ENCODE results near the gene SSH3.

SSH3 gene

GRCh38 chr11:67303132-67303834, at the start of gene SSH3:
Gene SSH3 (plus strand): TSS chr11:67303530. CDS start chr11:67303626, 96 bp downstream.
- no peak for DNase-seq (ENCODE audit: extremely low read depth, low read depth)
- H3K4me3 ChIP-seq (replicated peaks; ENCODE audit: low read depth, low read length), result peak within 1 kb of the TSS; percentile 64
- no peak for TF ChIP-seq CTCF (IDR thresholded peaks at IDR 0.05; ENCODE audit: low read depth, low read length, missing control alignments)

- H3K4me3 ChIP-seq (replicated peaks; ENCODE audit: low read depth, low read length), result no peak overlapping the region
- TF ChIP-seq CTCF (IDR thresholded peaks at IDR 0.05; ENCODE audit: low read depth, low read length, missing control alignments), result no peak
- no peak for DNase-seq (ENCODE audit: extremely low read depth, low read depth)
Observed at GRCh38 chr11:67253872-67254624, 49.3 kb upstream of the SSH3 start.

- DNase-seq (ENCODE audit: extremely low read depth, low read depth), result no peak
- TF ChIP-seq CTCF (IDR thresholded peaks at IDR 0.05; ENCODE audit: low read depth, low read length, missing control alignments), result no peak
Observed at GRCh38 chr11:67254798-67255197, 48.5 kb upstream of the SSH3 start.

GRCh38 chr11:67255353-67255752, 48.0 kb upstream of the SSH3 start:
- DNase-seq (ENCODE audit: extremely low read depth, low read depth), result no peak
- no peak for TF ChIP-seq CTCF (IDR thresholded peaks at IDR 0.05; ENCODE audit: low read depth, low read length, missing control alignments)

More at GRCh38 chr11:67254798-67255197, 48.5 kb upstream of the SSH3 start:
- H3K4me3 ChIP-seq (replicated peaks; ENCODE audit: low read depth, low read length), result no peak overlapping the region

GRCh38 chr11:67255864-67256263, 47.5 kb upstream of the SSH3 start:
- no peak for DNase-seq (ENCODE audit: extremely low read depth, low read depth)
- no peak overlapping the region for H3K4me3 ChIP-seq (replicated peaks; ENCODE audit: low read depth, low read length)
- no peak for TF ChIP-seq CTCF (IDR thresholded peaks at IDR 0.05; ENCODE audit: low read depth, low read length, missing control alignments)

More at GRCh38 chr11:67255353-67255752, 48.0 kb upstream of the SSH3 start:
- no peak overlapping the region for H3K4me3 ChIP-seq (replicated peaks; ENCODE audit: low read depth, low read length)

GRCh38 chr11:67256477-67257135, 46.7 kb upstream of the SSH3 start:
- H3K4me3 ChIP-seq (replicated peaks; ENCODE audit: low read depth, low read length), result no peak overlapping the region
- TF ChIP-seq CTCF (IDR thresholded peaks at IDR 0.05; ENCODE audit: low read depth, low read length, missing control alignments), result no peak

More at GRCh38 chr11:67256477-67257135, 46.7 kb upstream of the SSH3 start:
- no peak for DNase-seq (ENCODE audit: extremely low read depth, low read depth)
